K562 (cell line): ENCODE measurements around the gene ST6GALNAC6. TPM values are rescaled to one million over a fixed set of nuclear protein-coding genes. Genes with fewer than 3 reads are reported as not detected.
A peak's percentile ranks its signal among the peaks of the same experiment; 100 is the strongest.

ENCODE experiments used
- ATF7 ChIP-seq: fragments of 450-650 bp; IDR thresholded peaks from 2 replicates; pipeline ENCODE4 v1.7.1; 2014; ENCODE audit warnings: mild to moderate bottlenecking, moderate library complexity
- CBFA2T2 ChIP-seq: fragments of 450-650 bp; conservative IDR thresholded peaks from 2 replicates; pipeline ENCODE4 v1.6.1; 2017; ENCODE audit warnings: mild to moderate bottlenecking
- DEAF1 ChIP-seq: fragments of 450-650 bp; formaldehyde crosslinking; IDR thresholded peaks from 2 replicates; pipeline ENCODE4 v1.4.0; 2020; ENCODE audit warnings: mild to moderate bottlenecking, moderate library complexity
- ETS2 ChIP-seq: IDR thresholded peaks from 2 replicates; pipeline ENCODE4 v1.6.1; 2016; ENCODE audit warnings: borderline replicate concordance, missing genetic modification characterization, mild to moderate bottlenecking, moderate library complexity, missing compliant biosample characterization; ENCODE audit not compliant: poor library complexity, severe bottlenecking
- FOXP1 ChIP-seq: sonication (generic); formaldehyde crosslinking; IDR thresholded peaks from 2 replicates; pipeline ENCODE4 v1.8.0; 2022; ENCODE audit warnings: mild to moderate bottlenecking, missing genetic modification reagents
- MBD2 ChIP-seq: sonication (generic); IDR thresholded peaks from 2 replicates; pipeline ENCODE4 v1.6.1; 2016; ENCODE audit warnings: low read depth, borderline replicate concordance
- PBX2 ChIP-seq, 2 experiments: IDR thresholded peaks in 1 of 2; conservative IDR thresholded peaks in 1 of 2; 2 replicates each; pipeline ENCODE4 v1.6.1; 2016; ENCODE audit warnings: low read depth in 2 of 2, mild to moderate bottlenecking in 1 of 2, missing compliant biosample characterization in 1 of 2, missing genetic modification characterization in 1 of 2, moderate library complexity in 1 of 2
- STAT5A ChIP-seq: IDR thresholded peaks from 2 replicates; pipeline ENCODE4 v1.6.1; 2012; ENCODE audit warnings: low read length, inconsistent platforms, borderline replicate concordance
- ZBTB26 ChIP-seq: fragments of 450-650 bp; formaldehyde crosslinking; IDR thresholded peaks from 2 replicates; pipeline ENCODE4 v1.4.0; 2022; ENCODE audit warnings: missing genetic modification characterization
- ZBTB40 ChIP-seq, 2 experiments: fragments of 450-650 bp in 1 of 2; sonication (generic) in 1 of 2; formaldehyde crosslinking in 1 of 2; IDR thresholded peaks; 2 replicates each; pipeline versions ENCODE4 v1.7.1 to v1.9.0; 2016 to 2022; ENCODE audit warnings: inconsistent platforms in 1 of 2, mild to moderate bottlenecking in 1 of 2, missing genetic modification reagents in 1 of 2
- ZNF274 ChIP-seq: IDR thresholded peaks from 2 replicates; pipeline ENCODE4 v1.6.1; 2011; ENCODE audit warnings: low read depth, mild to moderate bottlenecking, low read length, moderate library complexity, borderline replicate concordance
- polyA plus RNA-seq, 8 experiments: library from polyadenylated mRNA; depleted of rRNA in 4 of 8; stranded (reverse) in 5 of 8; unstranded in 3 of 8; fragments of >200 nt; fragmentation: Nextera tagmentation in 2 of 8; fragmentation: Illumina TruSeq in 1 of 8; extraction: Ambion mirVana in 2 of 8; extraction: Trizol in 1 of 8; gene quantifications; 2 replicates each; pipeline versions ENCODE4 v1.2.1 to v1.2.3, GENCODE V29; 2011 to 2014; ENCODE audit warnings: inconsistent platforms in 1 of 8, missing spikeins in 1 of 8
- total RNA-seq, 7 experiments: library from RNA; depleted of rRNA in 6 of 7; stranded (reverse); fragments of >200 nt in 6 of 7; fragmentation: Illumina TruSeq in 2 of 7; extraction: Trizol in 2 of 7; gene quantifications; 2 replicates each; pipeline versions ENCODE4 v1.2.1 to v1.2.3, GENCODE V29; 2011 to 2021; ENCODE audit warnings: low replicate concordance in 1 of 7

Gene ST6GALNAC6
- total and polyA plus RNA-seq, 9 of the 15 experiments (the other 6 are each of a cell fraction or from before 2014, with no cell fraction given) = 0.13 to 23.0 (median 14.5) TPM

GRCh38 chr9:127921557-127922120, 22.2 kb upstream of the ST6GALNAC6 start (continued):
- no peak for TF ChIP-seq PBX2 (CRISPR knock-in tag; IDR thresholded peaks at IDR 0.05; ENCODE audit: low read depth)
- TF ChIP-seq PBX2 (tag; conservative IDR thresholded peaks at IDR 0.05; ENCODE audit: low read depth) = no peak
- TF ChIP-seq FOXP1 (CRISPR knock-in tag) = peak; percentile 36; the same call in 1 of the 2 replicates
- TF ChIP-seq CBFA2T2 = no peak
- no peak for TF ChIP-seq ZBTB26
- TF ChIP-seq ZNF274 = no peak
- TF ChIP-seq STAT5A = no peak
- no peak for TF ChIP-seq ZBTB40 (IDR thresholded peaks at IDR 0.05)
- TF ChIP-seq ZBTB40 (CRISPR knock-in tag; IDR thresholded peaks at IDR 0.05) = no peak
- TF ChIP-seq MBD2 = no peak
- TF ChIP-seq ATF7 = no peak
- TF ChIP-seq DEAF1 (CRISPR knock-in tag) = peak; percentile 83
- no peak for TF ChIP-seq ETS2
